HEK293 (cell line): ENCODE results near the gene TLCD2.

Source experiments
- CTCF ChIA-PET: fragments of 350-600 bp; formaldehyde crosslinking; extraction: SDS; loops from one replicate; lab custom pipeline; 2021; ENCODE audit warnings: antibody characterized with exemption; lab: Yijun Ruan, JAX
- POLR2A ChIA-PET: fragments of 300-600 bp; formaldehyde crosslinking; extraction: SDS; loops from one replicate; lab custom pipeline; 2020; ENCODE audit warnings: antibody characterized with exemption, inconsistent platforms; lab: Yijun Ruan, JAX
- H3K27ac ChIP-seq: fragments of 200-500 bp; sonication (Bioruptor generic); 2 replicates; pipeline ENCODE4 v1.5.1; 2014; ENCODE audit warnings: low read depth, low read length, control low read depth, inconsistent platforms; ENCODE audit errors: extremely low read depth
- H3K36me3 ChIP-seq, 2 experiments: fragments of 200-500 bp in 1 of 2; sonication (Bioruptor generic) in 1 of 2; 1 replicate in 1 of 2; 2 replicates in 1 of 2; pipeline ENCODE4 v1.5.1; 2014 to 2017; ENCODE audit warnings: inconsistent platforms in 2 of 2, low read length in 2 of 2; ENCODE audit not compliant: control insufficient read depth in 2 of 2, insufficient read depth in 1 of 2
- H3K4me1 ChIP-seq: fragments of 200-500 bp; sonication (Bioruptor generic); 2 replicates; pipeline ENCODE4 v1.5.1; 2014; ENCODE audit warnings: mild to moderate bottlenecking, low read length, inconsistent platforms; ENCODE audit not compliant: control insufficient read depth, insufficient read depth
- H3K4me3 ChIP-seq: 2 replicates; pipeline ENCODE4 v1.5.1; 2011; ENCODE audit warnings: low read depth, mild to moderate bottlenecking, control low read depth, low read length, moderate library complexity
- H3K9me3 ChIP-seq: fragments of 200-500 bp; sonication (Bioruptor generic); 2 replicates; pipeline ENCODE4 v1.5.1; 2014; ENCODE audit warnings: low read depth, low read length, inconsistent platforms; ENCODE audit not compliant: control insufficient read depth, insufficient read depth
- BCL11A ChIP-seq: fragments of 450-650 bp; formaldehyde crosslinking; IDR thresholded peaks from 2 replicates; pipeline ENCODE4 v1.5.1; 2016; ENCODE audit warnings: low read depth, missing biosample characterization, missing genetic modification characterization
- HOXD13 ChIP-seq: sonication (generic); formaldehyde crosslinking; IDR thresholded peaks from 2 replicates; pipeline ENCODE4 v1.8.0; 2022; ENCODE audit warnings: missing genetic modification reagents, borderline replicate concordance
- KLF1 ChIP-seq: fragments of 450-650 bp; formaldehyde crosslinking; IDR thresholded peaks from 2 replicates; pipeline ENCODE4 v1.5.1; 2016; ENCODE audit warnings: missing biosample characterization, missing genetic modification characterization
- SCRT1 ChIP-seq: fragments of 450-650 bp; formaldehyde crosslinking; IDR thresholded peaks from 2 replicates; pipeline ENCODE4 v1.5.1; 2016; ENCODE audit warnings: missing biosample characterization, missing genetic modification characterization, borderline replicate concordance
- ZBTB44 ChIP-seq: fragments of 450-650 bp; IDR thresholded peaks from 2 replicates; pipeline ENCODE4 v1.5.1; 2018; ENCODE audit warnings: missing biosample characterization, mild to moderate bottlenecking, missing genetic modification characterization
- ZBTB49 ChIP-seq: fragments of 450-650 bp; formaldehyde crosslinking; IDR thresholded peaks from 2 replicates; pipeline ENCODE4 v1.5.1; 2016; ENCODE audit warnings: missing biosample characterization, missing genetic modification characterization, low read depth
- ZBTB7A ChIP-seq: fragments of 450-650 bp; formaldehyde crosslinking; IDR thresholded peaks from 2 replicates; pipeline ENCODE4 v1.5.1; 2016; ENCODE audit warnings: low read depth, missing biosample characterization, missing genetic modification characterization
- ZNF292 ChIP-seq: fragments of 450-650 bp; formaldehyde crosslinking; IDR thresholded peaks from 2 replicates; pipeline ENCODE4 v1.5.1; 2016; ENCODE audit warnings: low read depth, missing biosample characterization, missing genetic modification characterization, borderline replicate concordance
- ZNF311 ChIP-seq: fragments of 450-650 bp; formaldehyde crosslinking; IDR thresholded peaks from 2 replicates; pipeline ENCODE4 v1.5.1; 2017; ENCODE audit warnings: missing biosample characterization, missing genetic modification characterization, borderline replicate concordance
- ZNF394 ChIP-seq: fragments of 450-650 bp; formaldehyde crosslinking; IDR thresholded peaks from 2 replicates; pipeline ENCODE4 v1.5.1; 2016; ENCODE audit warnings: missing biosample characterization, missing genetic modification characterization, mild to moderate bottlenecking, moderate library complexity, borderline replicate concordance
- ZNF449 ChIP-seq: fragments of 450-650 bp; formaldehyde crosslinking; IDR thresholded peaks from 2 replicates; pipeline ENCODE4 v1.5.1; 2017; ENCODE audit warnings: missing biosample characterization, mild to moderate bottlenecking, missing genetic modification characterization, moderate library complexity
- ZNF48 ChIP-seq: fragments of 450-650 bp; formaldehyde crosslinking; IDR thresholded peaks from 2 replicates; pipeline ENCODE4 v1.5.1; 2016; ENCODE audit warnings: missing biosample characterization, missing genetic modification characterization
- ZNF560 ChIP-seq: fragments of 450-650 bp; formaldehyde crosslinking; IDR thresholded peaks from 2 replicates; pipeline ENCODE4 v1.5.1; 2017; ENCODE audit warnings: missing biosample characterization, missing genetic modification characterization, borderline replicate concordance
- ZNF561 ChIP-seq: fragments of 450-650 bp; IDR thresholded peaks from 2 replicates; pipeline ENCODE4 v1.5.1; 2018; ENCODE audit warnings: missing biosample characterization, missing genetic modification characterization, borderline replicate concordance
- ZNF626 ChIP-seq: fragments of 450-650 bp; sonication (Bioruptor Pico); formaldehyde crosslinking; IDR thresholded peaks from 2 replicates; pipeline ENCODE4 v1.5.1; 2018; ENCODE audit warnings: missing biosample characterization, missing genetic modification characterization, inconsistent platforms
- ZNF704 ChIP-seq: fragments of 450-650 bp; formaldehyde crosslinking; IDR thresholded peaks from 2 replicates; pipeline ENCODE4 v1.5.1; 2016; ENCODE audit warnings: missing biosample characterization, missing genetic modification characterization
- ZSCAN4 ChIP-seq: fragments of 450-650 bp; formaldehyde crosslinking; IDR thresholded peaks from 2 replicates; pipeline ENCODE4 v1.5.1; 2017; ENCODE audit warnings: missing biosample characterization, missing genetic modification characterization
- TF ChIP-seq, protein P1 (sequence below): fragments of 450-650 bp; formaldehyde crosslinking; IDR thresholded peaks from 2 replicates; pipeline ENCODE4 v1.5.1; 2016; ENCODE audit warnings: missing biosample characterization, missing genetic modification characterization
- TF ChIP-seq, protein P2 (sequence below): fragments of 450-650 bp; formaldehyde crosslinking; IDR thresholded peaks from 2 replicates; pipeline ENCODE4 v1.5.1; 2017; ENCODE audit warnings: missing biosample characterization, missing genetic modification characterization
- TF ChIP-seq, protein P3 (sequence below): fragments of 450-650 bp; formaldehyde crosslinking; IDR thresholded peaks from 2 replicates; pipeline ENCODE4 v1.5.1; 2016; ENCODE audit warnings: missing biosample characterization, missing genetic modification characterization

TLCD2 gene

DNA sequence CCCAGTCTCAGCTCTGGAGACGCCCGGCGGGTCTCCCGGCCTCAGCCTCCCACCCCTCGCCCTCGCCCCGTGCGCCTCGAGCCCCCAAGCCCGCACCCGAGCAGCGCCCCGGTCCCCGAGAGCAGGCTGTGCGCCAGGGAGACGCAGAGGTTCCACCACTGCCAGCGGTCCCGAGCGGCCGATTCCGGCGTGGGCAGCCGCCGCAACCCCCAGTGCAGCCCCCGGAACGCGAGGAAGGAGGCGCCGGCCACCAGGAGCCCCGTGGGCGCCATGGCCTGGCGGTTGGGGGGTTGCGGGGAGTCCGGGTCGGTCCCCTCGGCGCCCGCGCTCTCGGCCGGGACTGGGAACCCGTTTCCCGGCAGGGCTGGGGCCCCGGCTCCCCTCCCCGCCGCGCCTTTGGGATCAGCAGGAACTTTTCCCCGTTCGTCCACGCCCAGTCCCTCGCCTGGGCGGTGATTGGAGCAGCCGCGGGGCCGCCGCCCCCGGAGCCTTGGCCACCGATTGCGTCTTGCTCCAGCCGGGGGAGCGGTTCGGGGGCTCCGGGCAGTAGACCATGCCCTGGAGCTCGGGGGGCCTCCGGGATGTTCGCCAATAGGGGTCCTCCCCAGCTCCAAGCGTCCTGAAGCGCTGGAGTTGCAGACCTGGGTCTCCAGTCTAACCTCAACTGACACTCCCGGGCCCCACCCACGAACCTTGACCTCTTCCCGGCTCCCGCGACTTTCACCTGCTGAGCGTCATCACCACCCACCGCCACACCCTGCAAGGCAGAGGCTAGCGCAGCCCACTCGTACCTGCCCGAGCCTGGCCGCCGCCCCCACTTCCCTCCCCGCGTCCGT, at the start of gene TLCD2:
Gene TLCD2 (minus strand): TSS at position 407 of the 836 bp plus-strand sequence. CDS start 135 bp downstream, at position 272.
- Histone ChIP-seq H3K9me3 (no peaks in the 10 kb centered on the region), H3K27ac (peak within 1 kb of the TSS; percentile 53; the same call in 1 of the 2 replicates), H3K4me3 (peak within 1 kb of the TSS; percentile 63), H3K4me1 (peaks cover 13% of the 10 kb centered on the region), H3K36me3 (peaks cover 0 to 23% of the 10 kb centered on the region in 2 experiments; a peak in 1 of 3 replicates)
- ChIA-PET POLR2A (interaction anchor here (0.6 to 1.0 kb wide), 2 partner anchors 29 to 141 kb away, joined by 3 read pairs; no protein-coding TSS in a partner anchor), CTCF (interaction anchor here (0.6 to 1.2 kb wide), 3 partner anchors 29 to 331 kb away, joined by 3 read pairs; no protein-coding TSS in a partner anchor)
- TF ChIP-seq ZNF394 (tag by site-specific recombination): no peak
- TF ChIP-seq, protein P1, sequence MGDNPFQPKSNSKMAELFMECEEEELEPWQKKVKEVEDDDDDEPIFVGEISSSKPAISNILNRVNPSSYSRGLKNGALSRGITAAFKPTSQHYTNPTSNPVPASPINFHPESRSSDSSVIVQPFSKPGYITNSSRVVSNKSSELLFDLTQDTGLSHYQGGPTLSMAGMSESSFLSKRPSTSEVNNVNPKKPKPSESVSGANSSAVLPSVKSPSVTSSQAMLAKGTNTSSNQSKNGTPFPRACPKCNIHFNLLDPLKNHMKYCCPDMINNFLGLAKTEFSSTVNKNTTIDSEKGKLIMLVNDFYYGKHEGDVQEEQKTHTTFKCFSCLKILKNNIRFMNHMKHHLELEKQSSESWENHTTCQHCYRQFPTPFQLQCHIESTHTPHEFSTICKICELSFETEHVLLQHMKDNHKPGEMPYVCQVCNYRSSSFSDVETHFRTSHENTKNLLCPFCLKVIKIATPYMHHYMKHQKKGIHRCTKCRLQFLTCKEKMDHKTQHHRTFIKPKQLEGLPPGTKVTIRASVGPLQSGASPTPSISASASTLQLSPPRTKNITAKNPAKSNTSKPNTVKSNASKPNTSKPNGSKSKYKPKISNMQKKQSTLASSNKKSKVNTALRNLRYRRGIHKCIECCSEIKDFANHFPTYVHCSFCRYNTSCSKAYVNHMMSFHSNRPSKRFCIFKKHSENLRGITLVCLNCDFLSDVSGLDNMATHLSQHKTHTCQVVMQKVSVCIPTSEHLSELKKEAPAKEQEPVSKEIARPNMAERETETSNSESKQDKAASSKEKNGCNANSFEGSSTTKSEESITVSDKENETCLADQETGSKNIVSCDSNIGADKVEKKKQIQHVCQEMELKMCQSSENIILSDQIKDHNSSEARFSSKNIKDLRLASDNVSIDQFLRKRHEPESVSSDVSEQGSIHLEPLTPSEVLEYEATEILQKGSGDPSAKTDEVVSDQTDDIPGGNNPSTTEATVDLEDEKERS (tag by site-specific recombination): no peak
- no peak for TF ChIP-seq ZNF449
- TF ChIP-seq ZNF292 (tag by site-specific recombination): no peak
- TF ChIP-seq ZNF561 (tag by site-specific recombination): no peak; the same call in 1 of the 2 replicates
- no peak for TF ChIP-seq ZBTB49 (tag by site-specific recombination)
- TF ChIP-seq ZNF626 (tag by site-specific recombination): no peak
- TF ChIP-seq, protein P2, sequence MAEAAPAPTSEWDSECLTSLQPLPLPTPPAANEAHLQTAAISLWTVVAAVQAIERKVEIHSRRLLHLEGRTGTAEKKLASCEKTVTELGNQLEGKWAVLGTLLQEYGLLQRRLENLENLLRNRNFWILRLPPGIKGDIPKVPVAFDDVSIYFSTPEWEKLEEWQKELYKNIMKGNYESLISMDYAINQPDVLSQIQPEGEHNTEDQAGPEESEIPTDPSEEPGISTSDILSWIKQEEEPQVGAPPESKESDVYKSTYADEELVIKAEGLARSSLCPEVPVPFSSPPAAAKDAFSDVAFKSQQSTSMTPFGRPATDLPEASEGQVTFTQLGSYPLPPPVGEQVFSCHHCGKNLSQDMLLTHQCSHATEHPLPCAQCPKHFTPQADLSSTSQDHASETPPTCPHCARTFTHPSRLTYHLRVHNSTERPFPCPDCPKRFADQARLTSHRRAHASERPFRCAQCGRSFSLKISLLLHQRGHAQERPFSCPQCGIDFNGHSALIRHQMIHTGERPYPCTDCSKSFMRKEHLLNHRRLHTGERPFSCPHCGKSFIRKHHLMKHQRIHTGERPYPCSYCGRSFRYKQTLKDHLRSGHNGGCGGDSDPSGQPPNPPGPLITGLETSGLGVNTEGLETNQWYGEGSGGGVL: peak; percentile 49; the same call in 1 of the 2 replicates
- no peak for TF ChIP-seq ZBTB44 (tag by site-specific recombination)
- peak; percentile 95 for TF ChIP-seq KLF1 (tag by site-specific recombination)
- no peak for TF ChIP-seq ZNF311 (tag by site-specific recombination)
- TF ChIP-seq SCRT1 (tag by site-specific recombination): no peak
- no peak for TF ChIP-seq ZNF704 (tag by site-specific recombination)
- TF ChIP-seq ZNF560 (tag by site-specific recombination): no peak
- TF ChIP-seq ZSCAN4 (tag by site-specific recombination): no peak
- TF ChIP-seq ZBTB7A (tag by site-specific recombination): peak; percentile 38; the same call in 1 of the 2 replicates
- TF ChIP-seq BCL11A (tag by site-specific recombination): peak; percentile 58; the same call in 1 of the 2 replicates
- no peak for TF ChIP-seq HOXD13
- TF ChIP-seq, protein P3, sequence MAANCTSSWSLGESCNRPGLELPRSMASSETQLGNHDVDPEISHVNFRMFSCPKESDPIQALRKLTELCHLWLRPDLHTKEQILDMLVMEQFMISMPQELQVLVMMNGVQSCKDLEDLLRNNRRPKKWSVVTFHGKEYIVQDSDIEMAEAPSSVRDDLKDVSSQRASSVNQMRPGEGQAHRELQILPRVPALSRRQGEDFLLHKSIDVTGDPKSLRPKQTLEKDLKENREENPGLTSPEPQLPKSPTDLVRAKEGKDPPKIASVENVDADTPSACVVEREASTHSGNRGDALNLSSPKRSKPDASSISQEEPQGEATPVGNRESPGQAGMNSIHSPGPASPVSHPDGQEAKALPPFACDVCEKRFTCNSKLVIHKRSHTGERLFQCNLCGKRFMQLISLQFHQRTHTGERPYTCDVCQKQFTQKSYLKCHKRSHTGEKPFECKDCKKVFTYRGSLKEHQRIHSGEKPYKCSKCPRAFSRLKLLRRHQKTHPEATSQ (tag by site-specific recombination): no peak
- no peak for TF ChIP-seq ZNF48
